Upper lobe of left lung (tissue), 6 donors: Measurements from ENCODE around the gene ECSIT. TPM values are rescaled to one million over a fixed set of nuclear protein-coding genes. Genes with fewer than 3 reads are reported as not detected.
A peak's percentile ranks its signal among the peaks of the same experiment; 100 is the strongest.

Source experiments
- ATAC-seq, 2 donors: fragments of 200-7000 bp; cut with Tn5 transposase; one replicate each; pipeline ENCODE4 v1.9.1; 2022; ENCODE audit warnings: mild to moderate bottlenecking in 2 of 2, moderate library complexity in 2 of 2; ENCODE audit not compliant: low FRiP score in 2 of 2
- DNase-seq, 2 donors: peaks; one replicate each; pipeline ENCODE4 v3.0.0-alpha.2; 2019 to 2020
- H3K27ac ChIP-seq, 4 donors: fragments of 200-600 bp; sonication (generic); one replicate each; pipeline ENCODE4 v1.5.1; 2016 to 2019
- H3K27me3 ChIP-seq, 4 donors: fragments of 200-600 bp; sonication (generic); one replicate each; pipeline ENCODE4 v1.5.1; 2017 to 2019
- H3K36me3 ChIP-seq, 4 donors: fragments of 200-600 bp; sonication (generic); one replicate each; pipeline ENCODE4 v1.5.1; 2016 to 2019
- H3K4me1 ChIP-seq, 4 donors: fragments of 200-600 bp; sonication (generic); one replicate each; pipeline ENCODE4 v1.5.1; 2018 to 2019
- H3K4me3 ChIP-seq, 4 donors: fragments of 200-600 bp; sonication (generic); one replicate each; pipeline ENCODE4 v1.5.1; 2017 to 2019; ENCODE audit warnings: mild to moderate bottlenecking in 2 of 4, moderate library complexity in 1 of 4
- H3K9me3 ChIP-seq, 4 donors: fragments of 200-600 bp; sonication (generic); one replicate each; pipeline ENCODE4 v1.5.1; 2018 to 2019
- CTCF ChIP-seq, 6 experiments: fragments of 450-650 bp in 4 of 6; fragments of 200-600 bp in 2 of 6; sonication (generic) in 2 of 6; IDR thresholded peaks; one replicate each; pipeline ENCODE4 v1.5.1; 2016 to 2019; ENCODE audit warnings: antibody characterized with exemption in 6 of 6
- EP300 ChIP-seq, 4 donors: sonication (generic); formaldehyde crosslinking; IDR thresholded peaks; one replicate each; pipeline ENCODE4 v1.5.1; 2017; ENCODE audit warnings: antibody characterized with exemption in 4 of 4, control low read depth in 2 of 4
- POLR2A ChIP-seq, 4 donors: fragments of 450-650 bp; IDR thresholded peaks; one replicate each; pipeline ENCODE4 v1.5.1; 2016 to 2017; ENCODE audit warnings: antibody characterized with exemption in 4 of 4, mild to moderate bottlenecking in 2 of 4
- POLR2AphosphoS5 ChIP-seq, 2 donors: sonication (generic); formaldehyde crosslinking; IDR thresholded peaks; one replicate each; pipeline ENCODE4 v1.5.1; 2017; ENCODE audit warnings: antibody characterized with exemption in 2 of 2
- WGBS, 2 donors: methylation state at CpG; one replicate each; pipeline ENCODE4 v1.1.5; 2017 to 2018; 5-methylcytosine and 5-hydroxymethylcytosine counted together
- total RNA-seq, 6 donors: library from RNA; depleted of rRNA in 4 of 6; stranded (reverse); fragments of >200 nt in 4 of 6; gene quantifications; one replicate each; pipeline versions ENCODE4 v1.1.0 to v1.2.1, GENCODE V29; 2016 to 2021
- donor health status: DM: no; HTN: no; CAD: no; lungs with moderate emphysema.
- donor health status: DM: no; HTN: yes; CAD: no; lungs with severe emphysema.

ECSIT gene
- total RNA-seq, 6 donors from 2014 or later, result 32.1 to 77.5 (median 48.6) TPM

- no peaks in the 10 kb centered on the region for H3K9me3 ChIP-seq
- H3K4me3 ChIP-seq, result peak overlapping the region in 3 of 4 donors; percentile 27 to 46 (median 37)
- 4 to 30% methylated on average over 1 to 16 of the region's 58 CpGs for WGBS, 2 donors
- H3K36me3 ChIP-seq, result peaks cover 0 to 24% (median 11%) of the 10 kb centered on the region in 4 donors
- peaks cover 2 to 37% (median 30%) of the 10 kb centered on the region in 4 donors for H3K27me3 ChIP-seq
- peaks cover 32 to 50% (median 40%) of the 10 kb centered on the region in 4 donors for H3K4me1 ChIP-seq
- TF ChIP-seq CTCF (IDR thresholded peaks at IDR 0.05) (peak; percentile 95 to 99 (median 99)), EP300 (IDR thresholded peaks at IDR 0.05) (peak in 1 of 4 donors; percentile 16), POLR2A (IDR thresholded peaks at IDR 0.05) (peak in 2 of 4 donors; percentile 18), POLR2AphosphoS5 (IDR thresholded peaks at IDR 0.05) (peak; percentile 52 to 74)
- ATAC-seq, result peak; percentile 88 to 91
- peak; percentile 86 to 98 for DNase-seq
- H3K27ac ChIP-seq, result peak overlapping the region in 2 of 4 donors; percentile 23
These were observed 46.4 kb downstream of the ECSIT start for GRCh38 chr19:11482384-11483050.

GRCh38 chr19:11481534-11482383 is 47.2 kb downstream of the ECSIT start:
- Histone ChIP-seq H3K4me1 (peaks cover 32 to 50% (median 40%) of the 10 kb centered on the region in 4 donors), H3K9me3 (no peaks in the 10 kb centered on the region), H3K27me3 (peaks cover 2 to 37% (median 30%) of the 10 kb centered on the region in 4 donors), H3K4me3 (peak overlapping the region in 3 of 4 donors; percentile 27 to 46 (median 37)), H3K36me3 (peaks cover 0 to 16% (median 7%) of the 10 kb centered on the region in 4 donors), H3K27ac (peak overlapping the region in 1 of 4 donors; percentile 23)
- peak; percentile 64 to 72 for ATAC-seq
- WGBS, 2 donors, result 8 to 30% methylated on average over 4 to 24 of the region's 50 CpGs
- no peak for TF ChIP-seq EP300 (IDR thresholded peaks at IDR 0.05)
- peak in 1 of 6 experiments; percentile 9 for TF ChIP-seq CTCF (IDR thresholded peaks at IDR 0.05)
- no peak for TF ChIP-seq POLR2A (IDR thresholded peaks at IDR 0.05)
- peak; percentile 46 to 89 for DNase-seq

- Histone ChIP-seq H3K27me3 (peaks cover 2 to 37% (median 30%) of the 10 kb centered on the region in 4 donors), H3K9me3 (no peaks in the 10 kb centered on the region), H3K4me3 (peak within 1 kb of the TSS in 3 of 4 donors; percentile 27 to 46 (median 37)), H3K4me1 (peaks cover 32 to 50% (median 40%) of the 10 kb centered on the region in 4 donors), H3K27ac (no peak within 1 kb of the TSS), H3K36me3 (peaks cover 0 to 10% (median 5%) of the 10 kb centered on the region in 4 donors)
- TF ChIP-seq EP300 (IDR thresholded peaks at IDR 0.05), result no peak
- peak in 1 of 6 experiments; percentile 5 for TF ChIP-seq CTCF (IDR thresholded peaks at IDR 0.05)
- ATAC-seq (no peak), DNase-seq (peak in 1 of 2 donors; percentile 83)
- WGBS, 2 donors, result 17 to 30% methylated on average over 24 to 29 of the region's 77 CpGs
These were observed 48.0 kb downstream of the ECSIT start, which contains the start of gene ELAVL3 for GRCh38 chr19:11480715-11481533. ELAVL3 (minus strand) TSS chr19:11481046; CDS start chr19:11480608, 438 bp downstream.

GRCh38 chr19:11479898-11480714 is 48.8 kb downstream of the ECSIT start:
- 7 to 13% methylated on average over 7 to 65 of the region's 86 CpGs for WGBS, 2 donors
- Histone ChIP-seq H3K4me1 (peaks cover 32 to 50% (median 40%) of the 10 kb centered on the region in 4 donors), H3K27ac (no peak overlapping the region), H3K27me3 (peaks cover 2 to 37% (median 30%) of the 10 kb centered on the region in 4 donors), H3K9me3 (no peaks in the 10 kb centered on the region), H3K36me3 (peaks cover 0 to 10% (median 5%) of the 10 kb centered on the region in 4 donors), H3K4me3 (peak overlapping the region in 2 of 4 donors; percentile 15 to 17)
- no peak for ATAC-seq
- DNase-seq, result peak in 1 of 2 donors; percentile 83
- TF ChIP-seq POLR2A (IDR thresholded peaks at IDR 0.05) (no peak), CTCF (IDR thresholded peaks at IDR 0.05) (no peak), POLR2AphosphoS5 (IDR thresholded peaks at IDR 0.05) (no peak), EP300 (IDR thresholded peaks at IDR 0.05) (no peak)
